GM12878 (cell line): Measurements from ENCODE around the gene RGMB. TPM values are rescaled to one million over a fixed set of nuclear protein-coding genes. Genes with fewer than 3 reads are reported as not detected.

Source experiments
- EGR1 ChIP-seq, 2 experiments: IDR thresholded peaks; 1 replicate in 1 of 2; 2 replicates in 1 of 2; pipeline ENCODE4 v1.6.1; 2011 to 2012; ENCODE audit warnings: low read depth in 2 of 2, low read length in 2 of 2, borderline replicate concordance in 1 of 2, mild to moderate bottlenecking in 1 of 2, moderate library complexity in 1 of 2
- EP300 ChIP-seq, 2 experiments: fragments of 150-350 bp in 1 of 2; IDR thresholded peaks; 2 replicates each; pipeline ENCODE4 v1.6.1; 2011 to 2012; ENCODE audit warnings: low read depth in 2 of 2, low read length in 2 of 2, borderline replicate concordance in 1 of 2, improper control_type of control experiment in 1 of 2, inconsistent platforms in 1 of 2; ENCODE audit not compliant: control insufficient read depth in 1 of 2
- HSF1 ChIP-seq: fragments of 150-350 bp; IDR thresholded peaks from 2 replicates; pipeline ENCODE4 v1.6.1; 2014; ENCODE audit warnings: mild to moderate bottlenecking, low read depth, low read length
- IKZF1 ChIP-seq: fragments of 450-650 bp; conservative IDR thresholded peaks from 2 replicates; pipeline ENCODE4 v1.6.1; 2017; ENCODE audit warnings: antibody characterized with exemption, mild to moderate bottlenecking
- JUND ChIP-seq: IDR thresholded peaks from 2 replicates; pipeline ENCODE4 v1.6.1; 2012; ENCODE audit warnings: low read depth, mild to moderate bottlenecking, low read length, improper control_type of control experiment, moderate library complexity
- NFIC ChIP-seq: IDR thresholded peaks from 2 replicates; pipeline ENCODE4 v1.6.1; 2012; ENCODE audit warnings: low read depth, mild to moderate bottlenecking, inconsistent platforms, low read length, moderate library complexity
- NR2C1 ChIP-seq: fragments of 450-650 bp; IDR thresholded peaks from 2 replicates; pipeline ENCODE4 v1.6.1; 2017; ENCODE audit warnings: antibody characterized with exemption, mild to moderate bottlenecking, moderate library complexity
- NRF1 ChIP-seq: conservative IDR thresholded peaks from 2 replicates; pipeline ENCODE4 v1.6.1; 2011; ENCODE audit warnings: mild to moderate bottlenecking, low read depth, low read length, improper control_type of control experiment
- POLR2A ChIP-seq: IDR thresholded peaks from 2 replicates; pipeline ENCODE4 v1.6.1; 2011; ENCODE audit warnings: low read depth, mild to moderate bottlenecking, low read length
- REST ChIP-seq: IDR thresholded peaks from 2 replicates; pipeline ENCODE4 v1.6.1; 2012; ENCODE audit warnings: mild to moderate bottlenecking, low read depth, low read length
- SPI1 ChIP-seq: IDR thresholded peaks from 2 replicates; pipeline ENCODE4 v1.6.1; 2011; ENCODE audit warnings: low read depth, mild to moderate bottlenecking, low read length, moderate library complexity, borderline replicate concordance; ENCODE audit not compliant: insufficient read depth
- STAT3 ChIP-seq: IDR thresholded peaks from 2 replicates; pipeline ENCODE4 v1.6.1; 2011; ENCODE audit warnings: low read depth, low read length, improper control_type of control experiment
- polyA plus RNA-seq, 11 experiments: library from polyadenylated mRNA; depleted of rRNA in 4 of 11; unstranded in 6 of 11; stranded (reverse) in 5 of 11; fragments of >200 nt; fragmentation: Nextera tagmentation in 4 of 11; fragmentation: Illumina TruSeq in 1 of 11; extraction: Ambion mirVana in 4 of 11; extraction: Trizol in 1 of 11; gene quantifications; 1 replicate in 1 of 11; 2 replicates in 10 of 11; pipeline versions ENCODE4 v1.2.1 to v1.2.3, GENCODE V29; 2011 to 2016; ENCODE audit warnings: inconsistent platforms in 2 of 11, missing spikeins in 2 of 11, low read depth in 1 of 11
- total RNA-seq, 4 experiments: library from RNA; depleted of rRNA in 3 of 4; stranded (reverse); fragments of >200 nt in 3 of 4; fragmentation: Illumina TruSeq in 1 of 4; extraction: Trizol in 1 of 4; gene quantifications; 2 replicates each; pipeline versions ENCODE4 v1.2.1 to v1.2.3, GENCODE V29; 2013 to 2021
- TF ChIP-seq, protein P1 (sequence below): fragments of 450-650 bp; IDR thresholded peaks from 2 replicates; pipeline ENCODE4 v1.6.1; 2017; ENCODE audit warnings: mild to moderate bottlenecking, moderate library complexity
- TF ChIP-seq, protein P2 (sequence below), 3 experiments: IDR thresholded peaks in 2 of 3; conservative IDR thresholded peaks in 1 of 3; 2 replicates each; pipeline ENCODE4 v1.5.1; 2011; ENCODE audit warnings: low read depth in 3 of 3, low read length in 3 of 3, mild to moderate bottlenecking in 3 of 3, control low read depth in 2 of 3, moderate library complexity in 2 of 3, inconsistent platforms in 1 of 3, mixed read lengths in 1 of 3; ENCODE audit not compliant: control insufficient read depth in 2 of 3, insufficient read depth in 1 of 3; ENCODE audit errors: extremely low read depth in 1 of 3

Gene RGMB
- total and polyA plus RNA-seq, 10 of the 15 experiments (the other 5 are each of a cell fraction or from before 2014, with no cell fraction given) = 1.3 to 15.3 (median 7.4) TPM

- no peak for TF ChIP-seq REST
- no peak for TF ChIP-seq STAT3
- TF ChIP-seq NR2C1 = no peak
- TF ChIP-seq EP300 (IDR thresholded peaks at IDR 0.05; ENCODE audit: borderline replicate concordance in 1 of 2, control insufficient read depth in 1 of 2, low read depth in 2 of 2, low read length in 2 of 2) = no peak
- no peak for TF ChIP-seq NFIC
- TF ChIP-seq NRF1 = no peak
- no peak for TF ChIP-seq IKZF1
- TF ChIP-seq, protein P1, sequence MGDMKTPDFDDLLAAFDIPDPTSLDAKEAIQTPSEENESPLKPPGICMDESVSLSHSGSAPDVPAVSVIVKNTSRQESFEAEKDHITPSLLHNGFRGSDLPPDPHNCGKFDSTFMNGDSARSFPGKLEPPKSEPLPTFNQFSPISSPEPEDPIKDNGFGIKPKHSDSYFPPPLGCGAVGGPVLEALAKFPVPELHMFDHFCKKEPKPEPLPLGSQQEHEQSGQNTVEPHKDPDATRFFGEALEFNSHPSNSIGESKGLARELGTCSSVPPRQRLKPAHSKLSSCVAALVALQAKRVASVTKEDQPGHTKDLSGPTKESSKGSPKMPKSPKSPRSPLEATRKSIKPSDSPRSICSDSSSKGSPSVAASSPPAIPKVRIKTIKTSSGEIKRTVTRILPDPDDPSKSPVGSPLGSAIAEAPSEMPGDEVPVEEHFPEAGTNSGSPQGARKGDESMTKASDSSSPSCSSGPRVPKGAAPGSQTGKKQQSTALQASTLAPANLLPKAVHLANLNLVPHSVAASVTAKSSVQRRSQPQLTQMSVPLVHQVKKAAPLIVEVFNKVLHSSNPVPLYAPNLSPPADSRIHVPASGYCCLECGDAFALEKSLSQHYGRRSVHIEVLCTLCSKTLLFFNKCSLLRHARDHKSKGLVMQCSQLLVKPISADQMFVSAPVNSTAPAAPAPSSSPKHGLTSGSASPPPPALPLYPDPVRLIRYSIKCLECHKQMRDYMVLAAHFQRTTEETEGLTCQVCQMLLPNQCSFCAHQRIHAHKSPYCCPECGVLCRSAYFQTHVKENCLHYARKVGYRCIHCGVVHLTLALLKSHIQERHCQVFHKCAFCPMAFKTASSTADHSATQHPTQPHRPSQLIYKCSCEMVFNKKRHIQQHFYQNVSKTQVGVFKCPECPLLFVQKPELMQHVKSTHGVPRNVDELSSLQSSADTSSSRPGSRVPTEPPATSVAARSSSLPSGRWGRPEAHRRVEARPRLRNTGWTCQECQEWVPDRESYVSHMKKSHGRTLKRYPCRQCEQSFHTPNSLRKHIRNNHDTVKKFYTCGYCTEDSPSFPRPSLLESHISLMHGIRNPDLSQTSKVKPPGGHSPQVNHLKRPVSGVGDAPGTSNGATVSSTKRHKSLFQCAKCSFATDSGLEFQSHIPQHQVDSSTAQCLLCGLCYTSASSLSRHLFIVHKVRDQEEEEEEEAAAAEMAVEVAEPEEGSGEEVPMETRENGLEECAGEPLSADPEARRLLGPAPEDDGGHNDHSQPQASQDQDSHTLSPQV = no peak
- no peak for TF ChIP-seq SPI1
- no peak for TF ChIP-seq POLR2A
- TF ChIP-seq HSF1 = no peak
- peak in 1 of 2 experiments; percentile 32; a peak in 1 of 3 replicates for TF ChIP-seq EGR1 (IDR thresholded peaks at IDR 0.05; ENCODE audit: borderline replicate concordance in 1 of 2, low read depth in 2 of 2, low read length in 2 of 2)
- TF ChIP-seq, protein P2, sequence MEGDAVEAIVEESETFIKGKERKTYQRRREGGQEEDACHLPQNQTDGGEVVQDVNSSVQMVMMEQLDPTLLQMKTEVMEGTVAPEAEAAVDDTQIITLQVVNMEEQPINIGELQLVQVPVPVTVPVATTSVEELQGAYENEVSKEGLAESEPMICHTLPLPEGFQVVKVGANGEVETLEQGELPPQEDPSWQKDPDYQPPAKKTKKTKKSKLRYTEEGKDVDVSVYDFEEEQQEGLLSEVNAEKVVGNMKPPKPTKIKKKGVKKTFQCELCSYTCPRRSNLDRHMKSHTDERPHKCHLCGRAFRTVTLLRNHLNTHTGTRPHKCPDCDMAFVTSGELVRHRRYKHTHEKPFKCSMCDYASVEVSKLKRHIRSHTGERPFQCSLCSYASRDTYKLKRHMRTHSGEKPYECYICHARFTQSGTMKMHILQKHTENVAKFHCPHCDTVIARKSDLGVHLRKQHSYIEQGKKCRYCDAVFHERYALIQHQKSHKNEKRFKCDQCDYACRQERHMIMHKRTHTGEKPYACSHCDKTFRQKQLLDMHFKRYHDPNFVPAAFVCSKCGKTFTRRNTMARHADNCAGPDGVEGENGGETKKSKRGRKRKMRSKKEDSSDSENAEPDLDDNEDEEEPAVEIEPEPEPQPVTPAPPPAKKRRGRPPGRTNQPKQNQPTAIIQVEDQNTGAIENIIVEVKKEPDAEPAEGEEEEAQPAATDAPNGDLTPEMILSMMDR (IDR thresholded peaks at IDR 0.05 in 2 of 3, conservative IDR thresholded peaks at IDR 0.05 in 1 of 3; ENCODE audit: control insufficient read depth in 2 of 3, extremely low read depth in 1 of 3, insufficient read depth in 1 of 3, low read depth in 3 of 3, low read length in 3 of 3) = peak; percentile 51 to 74 (median 62)
- TF ChIP-seq JUND = no peak
- TF ChIP-seq, all 136 proteins: peak for 7
Observed at GRCh38 chr5:98769210-98769958, 4.1 kb upstream of the RGMB start (continued).
